ENCODE results near the gene CNOT4.

CNOT4 gene

GRCh38 chr7:135509839-135510591, at the start of gene CNOT4:
Gene CNOT4 (minus strand): TSS chr7:135510102. CDS start chr7:135438331, 71,771 bp downstream.
- DNase-seq: peak; percentile 94

- DNase-seq: no peak
Measured at GRCh38 chr7:135558881-135559280, 49.0 kb upstream of the CNOT4 start.

GRCh38 chr7:135558337-135558767, 48.5 kb upstream of the CNOT4 start:
- peak; percentile 57 for DNase-seq

GRCh38 chr7:135557455-135558336, 47.8 kb upstream of the CNOT4 start, which contains the start of gene NUP205:
Gene NUP205 (plus strand): TSS chr7:135557917. CDS start chr7:135557945, 28 bp downstream.
- DNase-seq: peak; percentile 75

- no peak for DNase-seq
Measured at GRCh38 chr7:135553346-135553745, 43.4 kb upstream of the CNOT4 start.

- no peak for DNase-seq
Measured at GRCh38 chr7:135552148-135552547, 42.2 kb upstream of the CNOT4 start.

- no peak for DNase-seq
Measured at GRCh38 chr7:135550196-135550595, 40.3 kb upstream of the CNOT4 start.

- no peak for DNase-seq
Measured at GRCh38 chr7:135541029-135541428, 31.1 kb upstream of the CNOT4 start.

- DNase-seq: no peak
Measured at GRCh38 chr7:135539629-135540028, 29.7 kb upstream of the CNOT4 start.

GRCh38 chr7:135538376-135538775, 28.5 kb upstream of the CNOT4 start:
- DNase-seq: no peak

GRCh38 chr7:135537905-135538304, 28.0 kb upstream of the CNOT4 start:
- no peak for DNase-seq

- DNase-seq: no peak
Measured at GRCh38 chr7:135537453-135537852, 27.6 kb upstream of the CNOT4 start.

- peak; percentile 11 for DNase-seq
Measured at GRCh38 chr7:135536150-135536549, 26.2 kb upstream of the CNOT4 start.

GRCh38 chr7:135527025-135527424, 17.1 kb upstream of the CNOT4 start:
- no peak for DNase-seq

- no peak for DNase-seq
Measured at GRCh38 chr7:135525426-135525825, 15.5 kb upstream of the CNOT4 start.

GRCh38 chr7:135523146-135523545, 13.2 kb upstream of the CNOT4 start:
- no peak for DNase-seq

GRCh38 chr7:135522509-135522908, 12.6 kb upstream of the CNOT4 start:
- no peak for DNase-seq

- DNase-seq: no peak
Measured at GRCh38 chr7:135519871-135520270, 10.0 kb upstream of the CNOT4 start.

GRCh38 chr7:135519233-135519688, 9.4 kb upstream of the CNOT4 start:
- no peak for DNase-seq

- DNase-seq: no peak
Measured at GRCh38 chr7:135518748-135519147, 8.8 kb upstream of the CNOT4 start.

- DNase-seq: no peak
Measured at GRCh38 chr7:135517060-135517459, 7.2 kb upstream of the CNOT4 start.

- no peak for DNase-seq
Measured at GRCh38 chr7:135514856-135515255, 5.0 kb upstream of the CNOT4 start.

- DNase-seq: peak; percentile 44
Measured at GRCh38 chr7:135512135-135512887, 2.4 kb upstream of the CNOT4 start.
